GM12891 (cell line): ENCODE data around the gene SMIM43.

Experiments
- PAX5 ChIP-seq: IDR thresholded peaks from 2 replicates; pipeline ENCODE4 v1.6.1; 2011; ENCODE audit warnings: low read length, moderate library complexity, mild to moderate bottlenecking; ENCODE audit not compliant: insufficient read depth, severe bottlenecking
- POLR2A ChIP-seq: IDR thresholded peaks from 2 replicates; pipeline ENCODE4 v1.6.1; 2011; ENCODE audit warnings: low read depth, low read length, control low read depth
- POLR2AphosphoS5 ChIP-seq: IDR thresholded peaks from 2 replicates; pipeline ENCODE4 v1.6.1; 2011; ENCODE audit warnings: low read depth, low read length, control low read depth
- POU2F2 ChIP-seq: IDR thresholded peaks from 2 replicates; pipeline ENCODE4 v1.6.1; 2011; ENCODE audit warnings: low read depth, mild to moderate bottlenecking, control low read depth, low read length, moderate library complexity
- SPI1 ChIP-seq: IDR thresholded peaks from 2 replicates; pipeline ENCODE4 v1.6.1; 2011; ENCODE audit warnings: low read depth, low read length, control low read depth
- TAF1 ChIP-seq: IDR thresholded peaks from 2 replicates; pipeline ENCODE4 v1.6.1; 2011; ENCODE audit warnings: low read depth, low read length, control low read depth

DNA sequence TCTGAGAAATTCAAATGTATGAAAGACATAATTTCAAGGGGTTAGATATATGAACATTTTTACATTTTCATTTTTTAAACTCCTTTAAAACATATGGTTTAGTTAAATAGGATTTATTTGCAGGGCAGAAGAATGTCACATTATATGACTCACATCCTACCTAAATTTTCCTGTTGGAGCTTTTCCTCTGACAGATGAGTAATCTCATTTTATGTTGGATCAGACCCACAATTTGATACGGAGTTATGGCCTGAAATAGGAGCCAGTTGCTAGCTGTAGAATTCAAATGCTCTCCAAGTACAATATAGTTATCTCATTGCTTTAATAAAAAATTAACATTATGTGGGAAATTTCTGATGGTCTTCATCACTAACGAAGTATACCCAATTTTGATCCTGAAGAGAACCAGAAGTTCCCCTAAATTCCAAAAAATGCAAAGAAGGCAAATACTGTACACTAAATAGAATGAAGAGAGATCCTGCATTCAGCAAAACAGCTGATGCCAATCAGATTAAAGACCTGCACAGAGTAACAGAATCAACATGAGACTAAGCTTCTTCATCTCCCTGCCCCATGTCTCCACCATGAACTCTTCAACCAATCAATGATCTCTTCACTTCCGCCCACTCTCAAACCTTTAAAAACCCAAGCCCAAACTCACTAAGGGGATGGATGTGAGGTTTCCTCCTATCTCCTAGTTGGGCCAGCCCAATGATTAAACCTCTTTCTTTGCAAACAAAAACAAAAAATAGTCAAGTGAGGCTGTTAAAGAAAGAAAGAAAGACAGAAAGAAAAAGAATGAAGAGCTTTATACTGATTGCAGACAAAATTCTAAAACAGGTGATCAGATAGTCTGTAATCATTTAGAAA lies 25.2 kb upstream of the SMIM43 start:
- TF ChIP-seq POLR2AphosphoS5 = no peak
- no peak for TF ChIP-seq POLR2A
- no peak for TF ChIP-seq TAF1
- TF ChIP-seq SPI1 = no peak
- TF ChIP-seq PAX5 = no peak
- no peak for TF ChIP-seq POU2F2
